ENCODE measurements around the gene TKFC.
"Not testable (repeated sequence)": the region's sequence is repeated elsewhere in the genome, so short reads cannot be mapped to it uniquely, and the experiment has no call there.

TKFC gene

DNA sequence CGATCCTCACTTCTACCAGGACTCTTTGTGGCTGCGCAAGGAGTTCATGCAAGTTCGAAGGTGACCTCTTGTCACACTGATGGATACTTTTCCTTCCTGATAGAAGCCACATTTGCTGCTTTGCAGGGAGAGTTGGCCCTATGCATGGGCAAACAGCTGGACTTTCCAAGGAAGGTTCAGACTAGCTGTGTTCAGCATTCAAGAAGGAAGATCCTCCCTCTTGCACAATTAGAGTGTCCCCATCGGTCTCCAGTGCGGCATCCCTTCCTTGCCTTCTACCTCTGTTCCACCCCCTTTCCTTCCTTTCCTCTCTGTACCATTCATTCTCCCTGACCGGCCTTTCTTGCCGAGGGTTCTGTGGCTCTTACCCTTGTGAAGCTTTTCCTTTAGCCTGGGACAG is 35.6 kb downstream of the TKFC start:
- Mint-ChIP-seq H3K27ac (no peak overlapping the region), H3K9me3 (no peaks in the 10 kb centered on the region), H3K4me1 (peaks cover 2% of the 10 kb centered on the region), H3K36me3 (peaks cover 4% of the 10 kb centered on the region), H3K4me3 (no peak overlapping the region), H3K27me3 (no peaks in the 10 kb centered on the region)

DNA sequence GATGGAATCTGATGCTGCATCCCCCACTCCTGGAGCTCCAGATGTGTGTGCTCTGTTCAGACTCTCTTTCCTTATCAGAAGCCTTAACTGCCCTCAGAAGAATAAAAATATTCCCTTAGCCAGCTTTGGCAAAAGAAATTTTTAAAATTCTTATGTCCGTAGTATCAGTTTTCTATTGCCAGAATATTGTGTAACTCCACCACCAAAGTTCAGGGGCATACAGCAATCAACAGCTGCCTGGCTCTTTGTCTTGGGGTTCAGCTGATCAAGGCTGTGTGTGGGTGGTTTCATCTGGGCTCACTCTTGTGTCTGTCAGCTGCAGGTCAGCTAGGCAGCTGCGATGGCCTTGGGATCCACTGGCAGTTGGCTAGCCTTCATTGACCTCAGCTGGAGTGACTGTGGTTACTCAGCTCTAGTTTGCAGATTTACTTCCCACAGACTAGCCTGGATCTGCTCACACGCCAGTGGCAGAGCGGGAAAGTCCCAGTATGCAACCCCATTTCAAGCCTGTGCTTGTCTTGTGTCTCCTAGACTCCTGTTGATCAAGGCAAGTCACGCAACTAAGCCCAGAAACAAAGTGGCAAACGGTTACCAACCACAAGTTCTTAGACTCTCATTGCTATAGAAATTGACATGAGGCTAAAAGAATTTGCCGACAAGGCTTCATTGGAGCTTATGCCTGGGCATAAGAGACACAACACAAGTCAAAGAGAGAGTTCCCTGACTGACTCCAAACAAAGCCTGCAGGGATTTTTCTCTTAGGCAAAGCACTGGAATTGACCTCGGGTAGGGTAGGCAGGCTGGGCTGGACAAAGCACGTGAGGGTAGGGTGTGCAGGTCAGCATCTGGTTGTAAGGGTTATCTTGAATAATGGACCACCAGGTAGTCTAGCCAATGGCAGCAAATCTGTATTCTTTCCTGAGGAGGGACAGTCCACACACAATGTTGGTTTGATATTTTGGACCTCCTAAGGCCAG is 36.6 kb downstream of the TKFC start:
- no peak overlapping the region for H3K27ac Mint-ChIP-seq
- no peak overlapping the region for H3K4me3 Mint-ChIP-seq
- peaks cover 4% of the 10 kb centered on the region for H3K36me3 Mint-ChIP-seq
- no peaks in the 10 kb centered on the region for H3K4me1 Mint-ChIP-seq
- H3K27me3 Mint-ChIP-seq: no peaks in the 10 kb centered on the region
- H3K9me3 Mint-ChIP-seq: no peaks in the 10 kb centered on the region

DNA sequence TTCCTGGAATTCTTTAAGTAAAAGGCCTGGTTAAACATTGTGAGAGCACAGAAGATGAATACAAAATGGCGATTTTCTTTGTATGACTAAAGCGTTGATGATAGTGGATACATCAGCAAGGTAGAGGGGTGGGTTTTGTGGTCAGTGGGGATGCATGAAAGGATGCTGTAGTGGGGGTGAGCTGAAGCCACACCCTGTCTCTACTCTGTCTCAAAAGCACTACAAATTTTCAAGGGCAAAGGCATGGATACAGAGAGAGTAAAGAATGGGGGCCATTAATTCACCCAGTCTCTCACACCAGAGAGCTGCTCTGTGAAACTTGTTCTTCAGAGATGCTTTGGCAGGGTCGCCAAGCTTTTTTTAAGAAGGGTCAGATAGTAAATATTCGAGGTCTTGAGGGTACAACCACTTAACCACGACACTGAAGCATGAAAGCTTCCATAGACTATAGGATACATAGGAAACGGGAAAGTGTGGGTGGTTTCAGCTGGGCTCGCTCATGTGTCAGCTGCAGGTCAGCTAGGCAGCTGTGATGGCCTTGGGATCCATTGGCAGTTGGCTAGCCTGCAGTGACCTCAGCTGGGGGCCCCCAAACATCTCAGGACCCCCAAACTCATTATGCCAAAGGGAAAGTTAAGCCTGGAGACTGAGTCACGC is 37.4 kb downstream of the TKFC start:
- H3K4me3 Mint-ChIP-seq: no peak overlapping the region
- no peaks in the 10 kb centered on the region for H3K4me1 Mint-ChIP-seq
- H3K27ac Mint-ChIP-seq: no peak overlapping the region
- H3K36me3 Mint-ChIP-seq: peaks cover 6% of the 10 kb centered on the region
- H3K9me3 Mint-ChIP-seq: no peaks in the 10 kb centered on the region
- no peaks in the 10 kb centered on the region for H3K27me3 Mint-ChIP-seq

DNA sequence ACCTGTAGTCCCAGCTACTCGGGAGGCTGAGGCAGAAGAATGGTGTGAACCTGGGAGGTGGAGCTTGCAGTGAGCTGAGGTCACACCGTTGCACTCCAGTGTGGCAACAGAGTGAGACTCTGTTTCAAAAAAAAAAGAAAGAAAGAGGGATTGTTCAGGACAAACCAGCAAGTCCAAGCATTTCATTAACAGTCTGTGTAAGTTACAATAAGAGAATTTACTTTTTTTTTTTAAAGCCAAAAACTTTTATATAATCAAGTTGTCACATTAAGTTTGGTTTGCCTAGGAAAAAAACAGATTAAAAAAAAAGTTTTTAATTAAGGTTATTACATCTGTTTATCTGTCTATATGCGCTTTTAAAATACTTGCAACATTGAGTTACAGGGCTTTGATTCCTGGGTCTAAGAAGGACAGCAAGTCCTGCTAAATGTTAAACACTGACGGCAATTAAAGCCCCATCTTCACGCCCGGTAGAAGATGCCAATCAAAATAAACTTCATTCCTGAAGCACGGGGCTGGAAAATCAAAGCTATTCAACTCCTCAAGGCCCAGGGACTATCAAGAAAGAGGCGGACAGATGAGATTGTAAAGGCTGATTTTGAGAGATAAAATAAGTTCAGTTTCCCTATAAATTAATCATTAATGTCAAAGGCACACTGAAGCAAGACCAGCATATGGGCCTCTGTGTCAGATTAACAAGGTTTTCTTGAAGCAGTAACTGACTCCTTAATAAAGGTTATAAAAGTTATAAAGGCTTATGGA is 39.8 kb downstream of the TKFC start:
- Mint-ChIP-seq H3K4me1 (no peaks in the 10 kb centered on the region), H3K4me3 (no peak overlapping the region), H3K36me3 (peaks cover 7% of the 10 kb centered on the region), H3K9me3 (no peaks in the 10 kb centered on the region), H3K27me3 (no peaks in the 10 kb centered on the region), H3K27ac (no peak overlapping the region)

DNA sequence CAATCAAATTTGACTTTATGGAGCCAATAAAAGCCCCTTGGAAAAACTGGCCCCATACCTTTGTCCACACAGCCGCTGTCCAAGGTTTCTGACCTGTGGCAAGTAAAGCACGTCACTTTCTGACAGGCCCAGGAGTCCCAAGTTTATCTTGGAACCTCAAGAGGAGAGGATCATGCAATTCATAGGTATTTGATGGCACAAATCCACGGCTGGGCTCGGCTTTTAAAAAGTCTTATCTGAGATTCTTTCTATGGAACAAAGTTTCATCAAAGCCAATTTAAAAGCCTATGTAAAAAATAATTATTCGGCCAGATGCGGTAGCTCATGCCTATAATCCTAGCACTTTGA is 42.7 kb downstream of the TKFC start:
- no peaks in the 10 kb centered on the region for H3K9me3 Mint-ChIP-seq
- no peak overlapping the region for H3K27ac Mint-ChIP-seq
- H3K4me1 Mint-ChIP-seq: no peaks in the 10 kb centered on the region
- H3K36me3 Mint-ChIP-seq: peaks cover 7% of the 10 kb centered on the region
- no peak overlapping the region for H3K4me3 Mint-ChIP-seq
- no peaks in the 10 kb centered on the region for H3K27me3 Mint-ChIP-seq

DNA sequence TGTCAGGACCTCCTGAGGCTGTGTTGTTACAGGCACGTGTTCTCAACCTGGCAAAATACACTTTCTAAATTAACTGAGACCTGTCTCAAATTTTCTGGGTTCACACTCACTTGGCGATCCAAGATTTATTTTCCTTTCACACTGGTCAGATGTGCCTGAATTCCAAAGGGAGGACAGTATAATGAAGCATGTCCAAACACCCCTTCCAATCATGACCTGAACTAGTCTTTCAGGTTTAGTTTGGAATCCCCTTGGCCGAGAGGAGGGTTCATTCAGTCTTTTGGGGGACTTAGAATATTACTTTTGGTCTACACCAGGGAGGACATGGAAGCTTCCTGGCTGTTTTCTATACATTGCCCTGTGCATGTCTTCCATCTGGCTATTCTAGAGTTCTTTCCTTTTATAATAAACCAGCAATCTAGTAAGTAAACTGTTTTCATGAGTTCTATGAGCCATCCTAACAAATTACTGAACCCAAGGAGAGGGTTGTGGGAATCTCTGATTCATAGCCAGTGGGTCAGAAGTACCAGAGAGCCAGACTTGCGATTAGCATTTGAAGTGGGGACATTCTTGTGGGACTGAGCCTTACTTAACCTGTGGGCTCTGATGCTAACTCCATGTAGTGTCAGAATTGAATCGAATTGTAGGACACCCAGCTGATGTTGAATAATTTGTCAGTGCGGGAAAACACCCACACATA is 44.6 kb downstream of the TKFC start:
- Mint-ChIP-seq H3K4me1 (no peaks in the 10 kb centered on the region), H3K27ac (no peak overlapping the region), H3K9me3 (no peaks in the 10 kb centered on the region), H3K4me3 (no peak overlapping the region), H3K27me3 (no peaks in the 10 kb centered on the region), H3K36me3 (peaks cover 5% of the 10 kb centered on the region)

DNA sequence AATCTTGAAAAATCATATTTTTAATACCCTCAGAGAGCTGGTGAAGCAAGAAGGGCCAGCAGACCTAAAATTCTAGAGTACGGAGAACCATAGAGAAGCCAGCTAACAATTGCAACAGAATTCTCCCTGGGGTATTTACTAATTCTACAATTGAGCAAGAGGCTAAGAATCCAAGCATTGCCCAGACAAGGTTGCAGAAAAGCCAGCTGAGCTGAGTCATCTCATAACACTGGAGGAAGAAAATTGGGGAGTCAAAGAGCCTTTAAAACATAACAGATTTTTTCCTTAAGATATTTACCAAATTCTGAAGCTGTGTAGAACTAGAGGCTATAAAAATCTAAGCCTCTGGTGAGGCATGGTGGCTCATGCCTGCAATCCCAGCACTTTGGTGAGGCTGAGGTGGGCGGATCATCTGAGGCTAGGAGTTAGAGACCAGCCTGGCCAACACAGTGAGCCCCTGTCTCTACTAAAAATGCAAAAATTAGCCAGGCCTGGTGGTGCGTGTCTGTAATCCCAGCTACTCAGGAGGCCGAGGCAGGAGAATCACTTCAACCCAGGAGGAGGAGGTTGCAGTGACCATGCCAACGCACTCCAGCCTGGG is 45.8 kb downstream of the TKFC start:
- Mint-ChIP-seq H3K36me3 (peaks cover 3% of the 10 kb centered on the region), H3K9me3 (no peaks in the 10 kb centered on the region), H3K27me3 (no peaks in the 10 kb centered on the region), H3K4me1 (no peaks in the 10 kb centered on the region), H3K27ac (no peak overlapping the region), H3K4me3 (no peak overlapping the region)

DNA sequence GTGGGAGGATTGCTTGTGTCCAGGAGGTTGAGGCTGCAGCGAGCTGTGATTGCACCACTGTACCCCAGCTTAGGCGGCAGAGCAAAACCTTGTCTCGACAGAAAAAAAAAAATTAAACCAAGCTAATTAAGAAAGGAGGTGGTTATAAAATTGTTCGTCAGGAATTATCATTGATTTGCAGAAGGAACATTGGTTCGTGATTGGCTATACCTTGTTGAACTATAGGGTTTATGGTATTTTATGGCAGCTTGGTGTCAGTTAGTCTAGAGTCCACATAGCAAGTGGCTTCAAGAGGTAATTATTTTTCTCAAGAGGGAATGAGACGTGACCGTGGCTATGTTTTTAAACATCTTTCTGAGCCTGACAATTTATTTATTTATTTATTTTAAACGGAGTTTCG is 47.9 kb downstream of the TKFC start:
- Mint-ChIP-seq H3K27me3 (no peaks in the 10 kb centered on the region), H3K9me3 (no peaks in the 10 kb centered on the region), H3K36me3 (peaks cover 2% of the 10 kb centered on the region), H3K4me3 (no peak overlapping the region), H3K4me1 (peaks cover 9% of the 10 kb centered on the region), H3K27ac (no peak overlapping the region)

DNA sequence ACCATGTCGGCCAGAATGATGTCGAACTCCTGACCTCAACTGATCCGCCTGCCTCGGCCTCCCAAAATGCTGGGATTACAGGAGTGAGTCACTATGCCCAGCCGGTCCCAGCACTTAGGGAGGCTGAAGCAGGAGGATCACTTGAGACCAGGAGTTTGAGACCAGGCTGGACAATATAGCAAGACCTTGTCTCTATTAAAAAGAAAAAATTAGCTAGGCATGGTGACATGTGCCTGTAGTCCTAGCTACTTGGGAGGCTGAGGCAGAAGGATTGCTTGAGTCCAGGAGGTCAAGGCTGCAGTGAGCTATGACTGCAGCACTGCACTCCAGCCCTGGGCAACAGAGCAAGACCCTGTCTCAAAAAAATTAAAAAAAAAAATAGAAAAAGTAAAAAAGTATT is 50.8 kb downstream of the TKFC start:
- not testable (repeated sequence) for H3K27me3 Mint-ChIP-seq, H3K36me3 Mint-ChIP-seq, H3K9me3 Mint-ChIP-seq, H3K4me3 Mint-ChIP-seq, H3K27ac Mint-ChIP-seq, H3K4me1 Mint-ChIP-seq

DNA sequence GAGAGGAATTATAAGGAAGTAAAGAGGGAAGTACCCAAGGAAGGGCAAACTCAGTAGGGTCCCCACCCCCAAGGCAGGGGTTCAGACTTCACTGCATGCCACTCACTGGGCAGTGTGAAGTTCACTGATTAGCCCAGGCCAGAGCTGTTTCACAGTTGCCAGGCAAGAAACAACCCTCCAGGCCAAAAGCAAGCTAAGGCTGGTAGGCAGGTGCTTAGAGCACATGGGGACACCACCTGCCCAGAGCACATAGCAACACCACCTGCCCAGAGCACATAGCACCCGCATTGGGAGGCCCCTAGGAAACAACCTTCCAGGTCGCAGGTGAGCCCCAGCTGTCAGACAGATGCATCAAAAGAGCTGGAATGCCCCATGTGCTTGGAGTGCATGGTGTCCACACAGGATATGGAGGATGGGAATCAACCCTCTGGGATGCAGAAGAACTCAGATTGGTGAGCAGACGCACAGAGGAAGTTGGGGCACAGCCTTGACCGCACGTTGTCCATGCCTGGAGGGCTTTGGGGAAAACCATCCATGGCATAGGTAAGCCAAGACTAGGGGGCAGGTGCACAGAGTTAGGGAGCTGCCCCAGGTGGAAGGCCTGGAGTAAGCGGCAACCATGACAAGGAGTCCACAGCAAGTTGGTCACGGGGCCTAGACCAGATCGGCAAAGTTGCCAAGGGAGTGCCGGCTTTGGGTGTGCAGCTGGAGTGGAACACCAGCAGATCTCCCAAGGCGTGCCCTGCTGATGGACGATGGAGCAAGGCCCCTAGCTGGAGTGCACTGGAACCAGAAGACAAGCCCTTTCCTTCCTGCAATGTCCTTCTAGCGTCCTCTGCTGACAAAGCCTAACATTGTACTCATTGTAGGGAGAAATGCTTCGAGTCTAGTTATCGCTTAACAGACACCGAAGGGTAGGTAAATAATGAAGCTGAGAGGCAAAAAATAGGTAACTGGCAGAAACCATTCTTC is 51.5 kb downstream of the TKFC start:
- H3K36me3 Mint-ChIP-seq: no peaks in the 10 kb centered on the region
- no peak overlapping the region for H3K4me3 Mint-ChIP-seq
- no peak overlapping the region for H3K27ac Mint-ChIP-seq
- H3K9me3 Mint-ChIP-seq: no peaks in the 10 kb centered on the region
- H3K27me3 Mint-ChIP-seq: no peaks in the 10 kb centered on the region
- H3K4me1 Mint-ChIP-seq: peaks cover 9% of the 10 kb centered on the region

DNA sequence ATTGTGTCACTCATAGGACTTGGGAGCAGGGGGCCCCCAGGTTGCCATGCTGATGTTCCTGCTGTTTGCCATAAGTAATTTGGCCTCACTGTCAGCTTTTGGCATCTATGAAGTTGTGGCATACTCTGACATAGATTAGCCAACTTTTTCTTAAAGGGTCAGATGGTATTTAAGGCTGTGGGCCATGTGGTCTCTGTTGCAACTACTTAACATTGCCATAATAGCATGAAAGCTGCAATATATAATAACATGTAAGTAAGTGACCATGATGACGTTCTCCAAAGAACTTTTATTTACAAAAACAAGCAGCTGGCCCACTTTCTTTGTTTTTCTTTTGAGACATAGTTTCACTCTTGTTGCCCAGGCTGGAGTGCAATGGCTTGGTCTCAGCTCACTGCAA is 57.1 kb downstream of the TKFC start:
- Mint-ChIP-seq H3K27me3 (no peaks in the 10 kb centered on the region), H3K4me3 (no peak overlapping the region), H3K9me3 (no peaks in the 10 kb centered on the region), H3K36me3 (no peaks in the 10 kb centered on the region), H3K4me1 (peaks cover 30% of the 10 kb centered on the region), H3K27ac (no peak overlapping the region)

DNA sequence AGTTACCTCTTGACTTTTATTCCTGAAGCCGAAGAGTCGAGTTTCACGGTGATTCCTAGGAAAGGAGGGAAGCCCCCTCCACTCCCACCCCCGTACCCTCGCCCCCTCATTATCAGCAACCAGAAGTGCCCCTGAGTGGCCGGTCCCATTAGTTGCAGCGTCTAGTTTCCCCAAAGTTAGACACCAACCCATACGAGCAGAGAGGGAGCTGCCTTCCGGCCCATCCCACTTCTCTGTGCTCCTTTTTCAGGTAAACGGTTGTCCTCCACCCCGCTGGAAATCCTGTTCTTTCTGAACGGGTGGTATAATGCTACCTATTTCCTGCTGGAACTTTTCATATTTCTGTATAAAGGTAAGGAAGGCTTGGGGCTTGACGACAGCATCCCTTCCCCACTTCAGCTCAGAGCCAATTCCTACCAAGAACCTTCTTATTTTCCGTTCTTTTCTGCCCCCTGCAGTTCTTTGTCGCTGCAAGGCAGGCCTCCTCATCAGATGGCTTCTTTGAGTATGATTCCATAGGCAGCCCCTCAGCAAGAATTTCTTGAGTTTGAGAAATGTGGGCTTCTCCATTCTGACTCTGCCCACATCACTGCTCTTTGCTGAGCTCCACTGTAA is 60.1 kb downstream of the TKFC start:
- H3K9me3 Mint-ChIP-seq: no peaks in the 10 kb centered on the region
- H3K4me3 Mint-ChIP-seq: peak overlapping the region; percentile 93
- no peaks in the 10 kb centered on the region for H3K36me3 Mint-ChIP-seq
- peaks cover 23% of the 10 kb centered on the region for H3K4me1 Mint-ChIP-seq
- H3K27ac Mint-ChIP-seq: peak overlapping the region; percentile 93
- no peaks in the 10 kb centered on the region for H3K27me3 Mint-ChIP-seq
